HepG2 (cell line): ENCODE data around the gene DOHH. TPM values are rescaled to one million over a fixed set of nuclear protein-coding genes. Genes with fewer than 3 reads are reported as not detected.

Experiments used
- CHCHD3 ChIP-seq: sonication (generic); formaldehyde crosslinking; IDR thresholded peaks from 2 replicates; pipeline ENCODE4 v1.8.0; 2022; ENCODE audit warnings: mild to moderate bottlenecking, missing genetic modification reagents, moderate library complexity
- E2F5 ChIP-seq: sonication (generic); formaldehyde crosslinking; conservative IDR thresholded peaks from 2 replicates; pipeline ENCODE4 v1.4.0; 2020; ENCODE audit warnings: missing genetic modification reagents
- FOSL2 ChIP-seq: sonication (generic); formaldehyde crosslinking; IDR thresholded peaks from 2 replicates; pipeline ENCODE4 v1.4.0; 2020; ENCODE audit warnings: missing genetic modification reagents
- KDM5A ChIP-seq: fragments of 200-600 bp; sonication (generic); IDR thresholded peaks from 2 replicates; pipeline ENCODE4 v1.7.0; 2018; ENCODE audit warnings: antibody characterized with exemption, mild to moderate bottlenecking, low read length, borderline replicate concordance
- LRRFIP1 ChIP-seq: sonication (generic); formaldehyde crosslinking; conservative IDR thresholded peaks from 2 replicates; pipeline ENCODE4 v1.4.0; 2020; ENCODE audit warnings: missing genetic modification reagents
- MAFF ChIP-seq: IDR thresholded peaks from 2 replicates; pipeline ENCODE4 v1.6.1; 2011; ENCODE audit warnings: low read depth, low read length, improper control_type of control experiment
- MTA3 ChIP-seq: sonication (generic); formaldehyde crosslinking; IDR thresholded peaks from 2 replicates; pipeline ENCODE4 v1.4.0; 2020; ENCODE audit warnings: missing genetic modification reagents
- POGK ChIP-seq: sonication (generic); formaldehyde crosslinking; conservative IDR thresholded peaks from 2 replicates; pipeline ENCODE4 v1.8.0; 2022; ENCODE audit warnings: mild to moderate bottlenecking, moderate library complexity, missing genetic modification reagents
- SATB2 ChIP-seq: sonication (generic); formaldehyde crosslinking; IDR thresholded peaks from 2 replicates; pipeline ENCODE4 v1.5.0; 2020; ENCODE audit warnings: missing genetic modification reagents
- SETDB1 ChIP-seq: sonication (generic); formaldehyde crosslinking; IDR thresholded peaks from 2 replicates; pipeline ENCODE4 v1.5.1; 2020; ENCODE audit warnings: missing genetic modification reagents, mild to moderate bottlenecking, borderline replicate concordance
- SP1 ChIP-seq, 2 experiments: fragments of 450-650 bp in 1 of 2; sonication (generic) in 1 of 2; formaldehyde crosslinking in 1 of 2; IDR thresholded peaks; 2 replicates each; pipeline versions ENCODE4 v1.4.0 to v1.6.1; 2016 to 2020; ENCODE audit warnings: missing genetic modification reagents in 1 of 2
- THAP9 ChIP-seq: sonication (generic); formaldehyde crosslinking; IDR thresholded peaks from 2 replicates; pipeline ENCODE4; 2020; ENCODE audit warnings: missing genetic modification reagents, mild to moderate bottlenecking, borderline replicate concordance
- ZC3H4 ChIP-seq: sonication (generic); formaldehyde crosslinking; IDR thresholded peaks from 2 replicates; pipeline ENCODE4 v1.4.0; 2020; ENCODE audit warnings: missing genetic modification reagents, borderline replicate concordance
- ZFP37 ChIP-seq: sonication (generic); formaldehyde crosslinking; IDR thresholded peaks from 2 replicates; pipeline ENCODE4 v1.4.0; 2020; ENCODE audit warnings: missing genetic modification reagents, borderline replicate concordance
- polyA plus RNA-seq, 8 experiments: library from polyadenylated mRNA; depleted of rRNA in 3 of 8; stranded (reverse) in 7 of 8; unstranded in 1 of 8; fragments of >200 nt; fragmentation: Illumina TruSeq in 4 of 8; extraction: Trizol in 4 of 8; gene quantifications; 2 replicates each; pipeline versions ENCODE4 v1.2.1 to v1.2.3, GENCODE V29; 2011 to 2016; ENCODE audit warnings: low read depth in 4 of 8, missing spikeins in 1 of 8, mixed read lengths in 1 of 8; ENCODE audit not compliant: insufficient read depth in 1 of 8
- total RNA-seq, 5 experiments: library from RNA; depleted of rRNA; stranded (reverse); fragments of >200 nt; fragmentation: Illumina TruSeq; extraction: Trizol; gene quantifications; 2 replicates each; pipeline ENCODE4 v1.2.3, GENCODE V29; 2016; ENCODE audit warnings: low read depth in 1 of 5
- TF ChIP-seq, protein P1 (sequence below): IDR thresholded peaks from 2 replicates; pipeline ENCODE4 v1.6.1; 2012; ENCODE audit warnings: low read length, improper control_type of control experiment

DOHH gene
- total and polyA plus RNA-seq, 2 of the 13 experiments (the other 11 are each of a cell fraction or from before 2014, with no cell fraction given), result 3.5 to 13.7 TPM

GRCh38 chr19:3505598-3506383 lies 5.3 kb upstream of the DOHH start, which contains the start of gene FZR1 (continued):
- TF ChIP-seq FOSL2 (CRISPR knock-in tag), result no peak
- TF ChIP-seq SETDB1 (CRISPR knock-in tag), result no peak
- peak; percentile 82 for TF ChIP-seq POGK (CRISPR knock-in tag)
- TF ChIP-seq, protein P1, sequence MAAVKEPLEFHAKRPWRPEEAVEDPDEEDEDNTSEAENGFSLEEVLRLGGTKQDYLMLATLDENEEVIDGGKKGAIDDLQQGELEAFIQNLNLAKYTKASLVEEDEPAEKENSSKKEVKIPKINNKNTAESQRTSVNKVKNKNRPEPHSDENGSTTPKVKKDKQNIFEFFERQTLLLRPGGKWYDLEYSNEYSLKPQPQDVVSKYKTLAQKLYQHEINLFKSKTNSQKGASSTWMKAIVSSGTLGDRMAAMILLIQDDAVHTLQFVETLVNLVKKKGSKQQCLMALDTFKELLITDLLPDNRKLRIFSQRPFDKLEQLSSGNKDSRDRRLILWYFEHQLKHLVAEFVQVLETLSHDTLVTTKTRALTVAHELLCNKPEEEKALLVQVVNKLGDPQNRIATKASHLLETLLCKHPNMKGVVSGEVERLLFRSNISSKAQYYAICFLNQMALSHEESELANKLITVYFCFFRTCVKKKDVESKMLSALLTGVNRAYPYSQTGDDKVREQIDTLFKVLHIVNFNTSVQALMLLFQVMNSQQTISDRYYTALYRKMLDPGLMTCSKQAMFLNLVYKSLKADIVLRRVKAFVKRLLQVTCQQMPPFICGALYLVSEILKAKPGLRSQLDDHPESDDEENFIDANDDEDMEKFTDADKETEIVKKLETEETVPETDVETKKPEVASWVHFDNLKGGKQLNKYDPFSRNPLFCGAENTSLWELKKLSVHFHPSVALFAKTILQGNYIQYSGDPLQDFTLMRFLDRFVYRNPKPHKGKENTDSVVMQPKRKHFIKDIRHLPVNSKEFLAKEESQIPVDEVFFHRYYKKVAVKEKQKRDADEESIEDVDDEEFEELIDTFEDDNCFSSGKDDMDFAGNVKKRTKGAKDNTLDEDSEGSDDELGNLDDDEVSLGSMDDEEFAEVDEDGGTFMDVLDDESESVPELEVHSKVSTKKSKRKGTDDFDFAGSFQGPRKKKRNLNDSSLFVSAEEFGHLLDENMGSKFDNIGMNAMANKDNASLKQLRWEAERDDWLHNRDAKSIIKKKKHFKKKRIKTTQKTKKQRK, result no peak
- TF ChIP-seq MTA3 (CRISPR knock-in tag), result no peak
- peak; percentile 60; the same call in 1 of the 2 replicates for TF ChIP-seq E2F5 (CRISPR knock-in tag)
- no peak for TF ChIP-seq SATB2 (CRISPR knock-in tag)
- TF ChIP-seq MAFF, result no peak
- TF ChIP-seq CHCHD3 (CRISPR knock-in tag), result no peak; the same call in none of the 2 replicates
- no peak for TF ChIP-seq LRRFIP1 (CRISPR knock-in tag)
- TF ChIP-seq ZFP37 (CRISPR knock-in tag), result no peak
- TF ChIP-seq ZC3H4, result no peak
- TF ChIP-seq SP1 (IDR thresholded peaks at IDR 0.05), result no peak
- peak; percentile 87 for TF ChIP-seq SP1 (CRISPR knock-in tag; IDR thresholded peaks at IDR 0.05)
- peak; percentile 64; the same call in 1 of the 2 replicates for TF ChIP-seq THAP9 (CRISPR knock-in tag)
- peak; percentile 35; the same call in 1 of the 2 replicates for TF ChIP-seq KDM5A
